H1 (cell line): Measurements from ENCODE around the gene DPH6. TPM values are rescaled to one million over a fixed set of nuclear protein-coding genes. Genes with fewer than 3 reads are reported as not detected.

Experiments used
- CTCF ChIA-PET: fragments of 300-600 bp; sonication (Branson Sonifier 250); formaldehyde crosslinking; loops from one replicate; lab custom pipeline; 2021; ENCODE audit not compliant: partially characterized antibody; lab: Charles Lee
- POLR2A ChIA-PET: fragments of 300-600 bp; sonication (Branson Sonifier 250); formaldehyde crosslinking; loops from one replicate; lab custom pipeline; 2021; ENCODE audit warnings: inconsistent platforms; ENCODE audit not compliant: partially characterized antibody; lab: Charles Lee
- DNase-seq, 2 experiments: peaks; one replicate each; pipeline versions ENCODE4 v3.0.0 to v3.0.0-alpha.2; 2010 to 2022; ENCODE audit warnings: low spot score in 2 of 2, low read depth in 1 of 2, mixed read lengths in 1 of 2
- FAIRE-seq: peaks from 2 replicates; lab custom pipeline; 2011; peaks lifted over from hg19 to GRCh38; lab: Jason Lieb, UNC
- H2AFZ ChIP-seq: 2 replicates; pipeline ENCODE4 v1.8.1; 2012; ENCODE audit warnings: low read length, inconsistent platforms
- H2AK5ac ChIP-seq: 2 replicates; pipeline ENCODE4 v1.6.1; 2013; ENCODE audit warnings: low read depth, low read length
- H2BK120ac ChIP-seq: replicated peaks from 2 replicates; pipeline ENCODE3; 2013; ENCODE audit warnings: low read depth, low read length, inconsistent platforms
- H2BK12ac ChIP-seq: 2 replicates; pipeline ENCODE4 v1.6.1; 2013; ENCODE audit warnings: low read depth, low read length
- H2BK15ac ChIP-seq: 2 replicates; pipeline ENCODE4 v1.6.1; 2013; ENCODE audit warnings: low read length
- H2BK20ac ChIP-seq: 2 replicates; pipeline ENCODE4 v1.6.1; 2013; ENCODE audit warnings: low read length
- H2BK5ac ChIP-seq: 2 replicates; pipeline ENCODE4 v1.6.1; 2013; ENCODE audit warnings: low read depth, low read length
- H3K14ac ChIP-seq: 2 replicates; pipeline ENCODE4 v1.6.1; 2013; ENCODE audit warnings: inconsistent platforms; ENCODE audit not compliant: insufficient read length
- H3K18ac ChIP-seq: 2 replicates; pipeline ENCODE4 v1.6.1; 2013; ENCODE audit warnings: low read length; ENCODE audit errors: extremely low read depth
- H3K23ac ChIP-seq: 2 replicates; pipeline ENCODE4 v1.6.1; 2013; ENCODE audit warnings: inconsistent platforms; ENCODE audit not compliant: insufficient read length
- H3K23me2 ChIP-seq: 2 replicates; pipeline ENCODE4 v1.6.1; 2013; ENCODE audit warnings: low read depth, low read length
- H3K27ac ChIP-seq: 2 replicates; pipeline ENCODE4 v1.6.1; 2011; ENCODE audit warnings: low read depth, low read length, inconsistent platforms
- H3K27me3 ChIP-seq, 4 experiments: replicated peaks in 1 of 4; 1 replicate in 1 of 4; 2 replicates in 3 of 4; pipeline versions ENCODE4 v1.6.1 to v1.8.1; 2011 to 2013; ENCODE audit warnings: low read length in 3 of 4, mild to moderate bottlenecking in 3 of 4, inconsistent platforms in 2 of 4, mixed read lengths in 2 of 4, moderate library complexity in 1 of 4; ENCODE audit not compliant: control insufficient read depth in 3 of 4, insufficient read depth in 3 of 4; ENCODE audit errors: extremely low read depth in 1 of 4
- H3K36me3 ChIP-seq, 4 experiments: 2 replicates each; pipeline versions ENCODE4 v1.6.1 to v1.8.1; 2011 to 2013; ENCODE audit warnings: mild to moderate bottlenecking in 4 of 4, low read length in 3 of 4, moderate library complexity in 2 of 4, control low read depth in 1 of 4, inconsistent platforms in 1 of 4; ENCODE audit not compliant: insufficient read depth in 4 of 4, control insufficient read depth in 2 of 4
- H3K4ac ChIP-seq: replicated peaks from 2 replicates; pipeline ENCODE3; 2013; ENCODE audit warnings: low read length, low read depth, mixed read lengths, inconsistent platforms; ENCODE audit not compliant: insufficient read length
- H3K4me1 ChIP-seq, 4 experiments: replicated peaks in 1 of 4; 1 replicate in 1 of 4; 2 replicates in 3 of 4; pipeline versions ENCODE4 v1.6.1 to v1.8.1; 2011 to 2013; ENCODE audit warnings: low read length in 3 of 4, inconsistent platforms in 2 of 4, mixed read lengths in 1 of 4; ENCODE audit not compliant: insufficient read depth in 4 of 4, control insufficient read depth in 3 of 4
- H3K4me2 ChIP-seq, 2 experiments: 2 replicates each; pipeline versions ENCODE4 v1.6.1 to v1.8.1; 2011 to 2013; ENCODE audit warnings: low read depth in 2 of 2, low read length in 2 of 2, control low read depth in 1 of 2, inconsistent platforms in 1 of 2, mild to moderate bottlenecking in 1 of 2; ENCODE audit not compliant: insufficient read depth in 1 of 2
- H3K4me3 ChIP-seq, 4 experiments: fragments of 200-600, 300-600 bp in 1 of 4; sonication (generic), shearing (Covaris generic), sonication (Bioruptor Twin) in 1 of 4; 2 replicates each; pipeline versions ENCODE4 v1.5.1 to v1.8.1; 2011 to 2016; ENCODE audit warnings: low read length in 4 of 4, low read depth in 3 of 4, control low read depth in 2 of 4, inconsistent platforms in 2 of 4, mild to moderate bottlenecking in 2 of 4, mixed read lengths in 1 of 4, moderate library complexity in 1 of 4; ENCODE audit not compliant: insufficient read depth in 2 of 4; ENCODE audit errors: extremely low read depth in 1 of 4
- H3K56ac ChIP-seq: replicated peaks from 2 replicates; pipeline ENCODE3; 2013; ENCODE audit warnings: low read depth, mild to moderate bottlenecking, mixed read lengths, low read length, inconsistent platforms; ENCODE audit not compliant: insufficient read length
- H3K79me1 ChIP-seq: 2 replicates; pipeline ENCODE4 v1.6.1; 2013; ENCODE audit warnings: low read depth, low read length, control low read depth
- H3K79me2 ChIP-seq, 2 experiments: 2 replicates each; pipeline versions ENCODE4 v1.6.1 to v1.8.1; 2012 to 2013; ENCODE audit warnings: low read length in 2 of 2, mild to moderate bottlenecking in 2 of 2, inconsistent platforms in 1 of 2; ENCODE audit not compliant: insufficient read depth in 2 of 2, control insufficient read depth in 1 of 2
- H3K9ac ChIP-seq, 4 experiments: replicated peaks in 1 of 4; 1 replicate in 1 of 4; 2 replicates in 3 of 4; pipeline versions ENCODE4 v1.6.1 to v1.8.1; 2011 to 2013; ENCODE audit warnings: low read depth in 3 of 4, low read length in 3 of 4, control low read depth in 2 of 4, mild to moderate bottlenecking in 2 of 4, moderate library complexity in 2 of 4, inconsistent platforms in 1 of 4; ENCODE audit errors: extremely low read depth in 1 of 4
- H3K9me3 ChIP-seq, 2 experiments: 2 replicates each; pipeline versions ENCODE4 v1.6.1 to v1.8.1; 2012 to 2013; ENCODE audit warnings: mild to moderate bottlenecking in 2 of 2, moderate library complexity in 2 of 2, control low read depth in 1 of 2, inconsistent platforms in 1 of 2, low read depth in 1 of 2, low read length in 1 of 2, mixed read lengths in 1 of 2; ENCODE audit not compliant: insufficient read depth in 2 of 2
- H4K20me1 ChIP-seq, 2 experiments: replicated peaks in 1 of 2; 2 replicates each; pipeline versions ENCODE3 to v1.8.1; 2011 to 2013; ENCODE audit warnings: inconsistent platforms in 2 of 2, low read length in 2 of 2, mild to moderate bottlenecking in 1 of 2; ENCODE audit not compliant: insufficient read depth in 2 of 2, control insufficient read depth in 1 of 2
- H4K5ac ChIP-seq: 2 replicates; pipeline ENCODE4 v1.6.1; 2013; ENCODE audit warnings: low read length, low read depth, mixed read lengths, inconsistent platforms; ENCODE audit not compliant: insufficient read length
- H4K8ac ChIP-seq: 2 replicates; pipeline ENCODE4 v1.8.0; 2013; ENCODE audit warnings: mild to moderate bottlenecking, moderate library complexity, low read length, inconsistent platforms; ENCODE audit not compliant: insufficient read depth; ENCODE audit errors: extremely low read depth
- H4K91ac ChIP-seq: replicated peaks from 2 replicates; pipeline ENCODE3; 2013; ENCODE audit warnings: low read length, mixed read lengths, inconsistent platforms; ENCODE audit not compliant: insufficient read length
- ASH2L ChIP-seq: fragments of 200-600, 300-600 bp; sonication (generic); IDR thresholded peaks from one replicate; pipeline ENCODE4 v1.7.1; 2017; ENCODE audit warnings: low read length
- CBX8 ChIP-seq: fragments of 300-800, 300-1000 bp; sonication (generic); IDR thresholded peaks from 2 replicates; pipeline ENCODE4 v1.7.1; 2016; ENCODE audit warnings: low read depth, low read length, borderline replicate concordance
- CTCF ChIP-seq, 3 experiments: IDR thresholded peaks; 1 replicate in 2 of 3; 2 replicates in 1 of 3; pipeline versions ENCODE4 v1.5.1 to v1.6.1; 2011; ENCODE audit warnings: low read length in 3 of 3, mild to moderate bottlenecking in 3 of 3, inconsistent platforms in 2 of 3, low read depth in 1 of 3, moderate library complexity in 1 of 3; ENCODE audit not compliant: insufficient read depth in 1 of 3; ENCODE audit errors: control extremely low read depth in 1 of 3
- E2F6 ChIP-seq: IDR thresholded peaks from 2 replicates; pipeline ENCODE4 v1.6.1; 2012; ENCODE audit warnings: inconsistent platforms
- EGR1 ChIP-seq: IDR thresholded peaks from 2 replicates; pipeline ENCODE4 v1.6.1; 2011; ENCODE audit warnings: low read depth, low read length, borderline replicate concordance
- GABPA ChIP-seq: IDR thresholded peaks from 2 replicates; pipeline ENCODE4 v1.6.1; 2011; ENCODE audit warnings: mild to moderate bottlenecking, low read length, moderate library complexity, borderline replicate concordance; ENCODE audit not compliant: insufficient read depth
- SIN3A ChIP-seq, 2 experiments: IDR thresholded peaks in 1 of 2; conservative IDR thresholded peaks in 1 of 2; 2 replicates each; pipeline ENCODE4 v1.6.1; 2011 to 2012; ENCODE audit warnings: low read length in 2 of 2, improper control_type of control experiment in 1 of 2, low read depth in 1 of 2, mild to moderate bottlenecking in 1 of 2
- WGBS, 2 experiments: shearing (Covaris generic) in 1 of 2; methylation state at CpG; one replicate each; pipeline versions ENCODE4 v1.1.6 to v1.1.7; 2013 to 2015; ENCODE audit warnings: low lambda C conversion rate in 2 of 2, mixed read lengths in 2 of 2, inconsistent platforms in 1 of 2, low coverage in 1 of 2, missing lambda C conversion rate in 1 of 2; ENCODE audit not compliant: insufficient replicate concordance in 2 of 2, insufficient coverage in 1 of 2, insufficient read length in 1 of 2; ENCODE audit errors: extremely low coverage in 1 of 2, missing lambda C conversion rate in 1 of 2; 5-methylcytosine and 5-hydroxymethylcytosine counted together
- polyA plus RNA-seq, 7 experiments: library from polyadenylated mRNA; depleted of rRNA in 3 of 7; stranded (reverse) in 5 of 7; unstranded in 2 of 7; fragments of >200 nt in 5 of 7; fragments of 200-250 nt in 2 of 7; gene quantifications; 1 replicate in 5 of 7; 2 replicates in 1 of 7; 4 replicates in 1 of 7; pipeline versions ENCODE4 v1.2.1 to v1.2.3, GENCODE V29; 2011 to 2013; ENCODE audit warnings: missing spikeins in 2 of 7, mixed read lengths in 2 of 7
- total RNA-seq: library from RNA; stranded (reverse); fragmentation: NEBNext Ultra II Directional; extraction: Animal tissue kit (Norgen Biotek cat#: 25700); gene quantifications from 2 replicates; pipeline ENCODE4 v1.2.1, GENCODE V29; 2021

DPH6 gene
- total and polyA plus RNA-seq, 2 of the 8 experiments (the other 6 are each of a cell fraction or from before 2014, with no cell fraction given), result 21.6 to 30.5 TPM

- Histone ChIP-seq H3K4me2 (no peak overlapping the region), H3K27ac (no peak overlapping the region), H3K27me3 (no peaks in the 10 kb centered on the region), H3K23ac (no peak overlapping the region), H3K56ac (no peak overlapping the region), H3K14ac (no peak overlapping the region), H3K4ac (no peak overlapping the region), H2BK5ac (no peak overlapping the region), H3K36me3 (peaks cover 0 to 5% (median 2%) of the 10 kb centered on the region in 4 experiments; a peak in 2 of 8 replicates), H2AK5ac (no peak overlapping the region), H3K4me3 (no peak overlapping the region), H3K9me3 (peaks cover 4 to 7% of the 10 kb centered on the region in 2 experiments; a peak in 2 of 4 replicates), H3K79me2 (no peaks in the 10 kb centered on the region), H4K8ac (no peak overlapping the region), H2BK20ac (no peak overlapping the region), H3K23me2 (no peaks in the 10 kb centered on the region), H2BK15ac (no peak overlapping the region), H3K79me1 (no peaks in the 10 kb centered on the region), H4K20me1 (no peaks in the 10 kb centered on the region), H3K18ac (no peak overlapping the region), H4K91ac (no peak overlapping the region), H2AFZ (no peak overlapping the region), H3K4me1 (no peaks in the 10 kb centered on the region), H3K9ac (no peak overlapping the region), H2BK120ac (no peak overlapping the region), H2BK12ac (no peak overlapping the region), H4K5ac (no peak overlapping the region)
- WGBS, 2 experiments, result 89% methylated on average over 2 of the region's 2 CpGs; no CpG with 5 or more reads in 1 of the 2 experiments
- TF ChIP-seq E2F6 (no peak), ASH2L (no peak), CTCF (IDR thresholded peaks at IDR 0.05; ENCODE audit: control extremely low read depth in 1 of 3, insufficient read depth in 1 of 3, low read depth in 1 of 3, low read length in 3 of 3) (no peak), EGR1 (no peak), CBX8 (no peak), GABPA (no peak), SIN3A (conservative IDR thresholded peaks at IDR 0.05 in 1 of 2, IDR thresholded peaks at IDR 0.05 in 1 of 2; ENCODE audit: low read depth in 1 of 2, low read length in 2 of 2) (no peak)
- ChIA-PET POLR2A (no interaction called here), CTCF (interaction anchor here (0.7 kb wide), 1 partner anchor 1055 kb away, joined by 3 read pairs; no protein-coding TSS in a partner anchor)
- DNase-seq (no peak), FAIRE-seq (no peak)
These were observed 152.6 kb downstream of the DPH6 start for GRCh38 chr15:35393398-35393797.
